Stimulated activated CD8-positive, alpha-beta memory T cell treated with anti-CD3 and anti-CD28 coated beads, Interleukin-2, amount 100 ng/mL, for 48 hours (primary cell): ENCODE data around the gene SLC8A1.

Source experiments
- DNase-seq, 2 donors: peaks; one replicate each; pipeline ENCODE4 v3.0.0-alpha.2; 2020; ENCODE audit warnings: low read depth in 2 of 2

The SLC8A1 gene

GRCh38 chr2:40451918-40452605 is at the start of gene SLC8A1:
TSS of gene SLC8A1 (minus strand) at chr2:40452090.
- no peak for DNase-seq

GRCh38 chr2:40499437-40499836 is 47.5 kb upstream of the SLC8A1 start:
- DNase-seq = no peak

GRCh38 chr2:40497251-40497859 is 45.5 kb upstream of the SLC8A1 start:
- no peak for DNase-seq

GRCh38 chr2:40489678-40489960 is 37.7 kb upstream of the SLC8A1 start:
- DNase-seq = no peak

GRCh38 chr2:40488927-40489677 is 37.2 kb upstream of the SLC8A1 start:
- no peak for DNase-seq

- DNase-seq = no peak
Observed at GRCh38 chr2:40488101-40488601, 36.3 kb upstream of the SLC8A1 start.

- DNase-seq = no peak
Observed at GRCh38 chr2:40487602-40488001, 35.7 kb upstream of the SLC8A1 start.

GRCh38 chr2:40485854-40486253 is 34.0 kb upstream of the SLC8A1 start:
- DNase-seq = no peak

- no peak for DNase-seq
Observed at GRCh38 chr2:40485318-40485717, 33.4 kb upstream of the SLC8A1 start.

- DNase-seq = no peak
Observed at GRCh38 chr2:40483549-40484243, 31.8 kb upstream of the SLC8A1 start.

GRCh38 chr2:40480596-40480995 is 28.7 kb upstream of the SLC8A1 start:
- no peak for DNase-seq

- no peak for DNase-seq
Observed at GRCh38 chr2:40480073-40480472, 28.2 kb upstream of the SLC8A1 start.

- DNase-seq = no peak
Observed at GRCh38 chr2:40477361-40477760, 25.5 kb upstream of the SLC8A1 start.

GRCh38 chr2:40476436-40476835 is 24.5 kb upstream of the SLC8A1 start:
- no peak for DNase-seq

GRCh38 chr2:40474306-40474705 is 22.4 kb upstream of the SLC8A1 start:
- DNase-seq = no peak

GRCh38 chr2:40471866-40472265 is 20.0 kb upstream of the SLC8A1 start:
- DNase-seq = no peak

- no peak for DNase-seq
Observed at GRCh38 chr2:40470822-40471813, 19.2 kb upstream of the SLC8A1 start.

- DNase-seq = no peak
Observed at GRCh38 chr2:40466935-40467572, 15.2 kb upstream of the SLC8A1 start.

GRCh38 chr2:40466332-40466906 is 14.5 kb upstream of the SLC8A1 start:
- no peak for DNase-seq

GRCh38 chr2:40463112-40463511 is 11.2 kb upstream of the SLC8A1 start:
- DNase-seq = no peak
